ENCODE results near the gene KCNG2.

Gene KCNG2

DNA sequence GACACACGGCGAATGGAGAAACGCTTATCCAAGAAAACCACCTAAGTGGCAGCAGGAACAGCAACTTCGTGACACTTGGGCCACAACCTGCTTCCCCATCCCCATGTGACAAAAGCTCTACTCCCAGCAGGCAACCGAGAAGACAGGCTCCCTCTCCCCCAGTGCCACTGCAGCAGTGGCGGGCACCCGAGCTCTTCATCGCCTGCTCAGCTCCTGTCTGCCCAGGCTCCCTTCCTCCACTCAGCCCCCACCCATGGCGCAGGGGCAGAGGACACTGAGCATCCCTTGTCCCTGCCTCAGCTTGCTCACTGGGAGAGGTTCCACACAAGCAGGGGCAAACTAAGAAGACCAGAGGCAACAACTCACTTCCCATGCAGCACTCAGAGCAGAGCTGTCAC is 130.8 kb downstream of the KCNG2 start:
- DNase-seq = no peak

DNA sequence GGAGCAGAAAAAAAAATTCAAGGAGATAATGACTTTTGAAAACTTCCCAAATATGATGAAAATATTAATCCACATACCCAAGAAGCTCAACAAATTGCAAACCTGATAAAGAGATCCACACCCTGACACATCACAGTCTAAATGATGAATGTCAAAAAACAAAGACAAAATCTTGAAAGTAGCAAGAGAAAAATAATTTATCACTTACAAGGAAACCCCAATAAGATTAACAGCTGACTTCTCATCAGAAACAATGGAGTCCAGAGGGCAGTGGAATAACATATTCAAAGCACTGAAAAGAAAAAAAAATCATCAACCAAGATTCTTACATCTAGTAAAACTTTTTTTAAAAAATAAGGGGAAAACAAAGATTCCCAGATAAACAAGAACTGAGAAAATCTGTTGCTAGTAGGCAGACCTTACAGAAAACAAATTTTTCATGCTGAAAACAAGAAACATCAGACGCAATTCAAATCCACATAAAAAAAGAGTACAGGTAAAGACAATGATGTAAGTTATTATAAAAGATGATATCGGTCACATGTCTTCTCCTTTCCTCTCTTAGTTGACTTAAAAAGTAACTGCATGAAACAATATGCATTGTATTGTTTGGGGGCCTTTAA is 132.4 kb downstream of the KCNG2 start:
- DNase-seq = no peak

DNA sequence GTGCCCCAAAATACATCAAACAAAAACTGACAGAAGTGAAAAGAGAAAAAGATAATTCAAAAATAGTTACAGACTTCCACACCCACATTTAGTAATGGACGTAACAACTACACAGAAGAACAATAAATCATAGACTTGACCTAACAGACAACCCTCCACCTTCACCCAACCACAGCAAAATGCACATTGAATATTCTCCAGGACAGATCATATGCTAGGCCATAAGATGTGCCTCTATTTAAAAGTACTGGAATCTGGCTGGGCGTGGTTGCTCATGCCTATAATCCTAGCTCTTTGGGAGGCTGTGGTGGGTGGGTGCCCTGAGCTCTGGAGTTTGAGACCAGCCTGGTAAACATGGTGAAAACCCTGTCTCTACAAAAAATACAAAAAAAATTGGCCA is 133.7 kb downstream of the KCNG2 start:
- no peak for DNase-seq

DNA sequence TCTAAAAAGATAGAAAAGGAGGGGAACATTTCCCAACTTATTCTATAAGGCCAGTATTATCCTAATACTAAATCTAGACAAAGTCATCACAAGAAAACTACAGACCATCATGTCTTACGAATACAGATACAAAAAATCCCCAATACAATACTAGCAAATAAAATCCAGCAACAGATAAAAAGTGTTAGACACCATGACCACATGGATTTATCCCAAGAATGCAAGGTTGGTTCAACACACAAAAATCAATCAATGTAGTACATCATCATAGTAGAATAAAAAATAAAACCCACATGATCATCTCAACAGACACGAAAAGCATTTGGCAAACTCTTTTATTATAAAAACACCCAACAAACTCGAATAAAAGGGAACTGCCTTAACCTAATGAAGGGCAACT is 135.2 kb downstream of the KCNG2 start:
- no peak for DNase-seq

DNA sequence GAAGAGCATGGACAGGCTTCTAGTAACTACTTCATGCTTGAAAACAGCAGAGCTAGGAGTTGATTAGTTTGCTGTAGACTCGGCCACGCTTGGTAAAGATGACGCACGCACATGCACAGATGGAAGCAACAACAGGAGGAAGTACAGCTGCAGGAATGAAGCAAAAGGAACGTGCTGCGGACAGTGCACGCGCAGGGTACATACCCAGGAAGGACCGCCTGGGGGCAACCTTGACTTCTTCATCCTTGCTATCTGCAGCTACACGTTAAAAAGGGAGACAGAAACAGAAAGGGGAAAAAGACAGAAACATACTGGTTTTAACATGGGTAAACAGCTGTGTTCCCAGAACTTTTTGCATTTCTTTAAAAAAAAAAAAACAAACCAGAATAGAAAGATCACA is 136.0 kb downstream of the KCNG2 start:
- DNase-seq = no peak

DNA sequence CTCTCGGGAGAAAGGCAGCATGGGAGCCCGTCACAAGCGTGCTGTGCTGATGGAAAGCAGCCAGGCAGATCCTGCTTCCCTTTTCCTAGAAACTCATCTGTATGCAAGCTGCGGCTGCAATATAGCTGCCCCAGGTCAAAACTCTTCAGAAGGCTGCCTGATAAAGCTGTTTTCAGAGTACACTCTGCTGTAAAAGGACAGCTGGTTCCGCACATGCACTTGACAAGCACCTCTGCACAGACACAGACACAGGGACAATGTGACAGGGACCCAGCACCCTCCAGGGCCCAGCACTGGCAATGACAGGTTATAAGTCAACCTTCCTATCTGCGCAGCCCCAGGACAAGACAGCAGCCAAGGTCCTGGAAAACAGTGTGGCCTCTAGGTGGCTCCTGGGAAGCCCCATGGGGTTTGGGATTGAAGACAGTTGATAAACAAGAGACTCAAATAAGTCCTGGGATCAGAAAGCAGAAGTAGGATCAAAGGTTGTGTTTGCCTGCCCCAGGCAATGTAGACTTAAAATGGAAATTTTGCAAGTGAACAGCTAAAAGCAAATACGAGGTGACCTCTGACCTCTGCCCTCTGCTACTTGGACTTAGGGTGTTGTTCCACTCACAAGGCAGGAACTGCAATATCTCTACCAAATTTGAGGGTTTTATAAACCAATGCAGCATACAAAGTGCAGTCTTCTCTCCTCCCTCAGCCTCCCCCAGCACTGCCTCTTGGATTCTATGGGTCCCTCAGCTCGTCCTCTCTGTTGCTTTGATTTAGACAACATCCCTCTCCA is 136.8 kb downstream of the KCNG2 start:
- no peak for DNase-seq

DNA sequence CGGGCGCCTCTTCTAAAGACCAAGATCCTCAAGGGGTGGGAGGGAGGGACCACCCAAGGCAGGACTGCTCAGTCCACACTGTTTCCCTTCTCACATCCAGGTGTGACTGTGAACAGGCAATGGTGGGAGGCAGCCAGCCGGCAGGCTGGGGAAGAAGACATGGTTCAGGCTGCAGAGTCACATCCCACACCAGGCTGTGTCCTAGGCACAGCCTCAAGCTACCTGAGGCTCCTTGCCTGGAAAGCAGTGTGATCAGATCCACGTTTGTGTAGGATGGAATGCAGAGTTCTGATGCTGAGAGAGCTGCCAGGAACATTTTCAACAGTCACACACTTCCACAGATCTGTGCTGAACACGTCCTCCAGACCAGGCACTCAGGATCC is 137.4 kb downstream of the KCNG2 start:
- DNase-seq = no peak

DNA sequence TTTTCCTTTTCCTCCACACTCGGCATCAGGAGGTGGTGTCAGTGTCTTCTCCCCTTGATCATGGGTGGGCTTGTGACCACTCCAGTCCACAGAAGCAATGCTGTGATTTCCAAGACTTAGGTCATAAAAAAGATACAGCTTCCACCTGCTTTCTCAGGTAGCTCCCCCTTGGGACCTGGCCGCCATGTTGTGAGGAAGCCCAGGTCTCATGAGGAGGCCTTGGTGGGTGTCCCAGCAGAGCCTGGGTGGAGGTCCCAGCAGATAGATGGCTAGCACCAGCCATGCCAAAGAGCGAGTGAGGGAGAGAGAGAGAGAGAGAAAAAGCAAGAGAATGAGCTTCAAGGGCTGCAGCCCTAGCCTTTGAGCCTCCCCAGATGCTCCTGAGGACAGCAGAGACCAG is 137.8 kb downstream of the KCNG2 start:
- no peak for DNase-seq

DNA sequence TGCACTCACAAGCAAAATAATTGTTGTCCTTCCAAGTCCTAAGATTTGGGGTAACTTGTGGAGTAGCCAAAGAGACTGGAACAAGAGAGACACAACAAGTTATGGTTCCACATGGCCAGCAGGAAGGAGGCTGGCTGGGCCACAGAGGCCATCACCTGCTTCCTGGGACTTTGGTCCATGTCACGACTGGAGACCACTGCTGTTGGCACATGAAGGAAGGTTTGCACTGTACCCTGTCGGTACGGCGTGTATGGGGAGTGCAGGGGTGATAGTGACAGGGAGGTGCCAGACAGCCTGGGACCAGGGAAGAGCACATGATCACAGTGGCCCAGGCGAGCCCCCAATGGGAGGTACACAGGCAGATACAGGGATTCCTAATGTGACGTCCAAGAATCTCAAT is 138.2 kb downstream of the KCNG2 start:
- DNase-seq = no peak

DNA sequence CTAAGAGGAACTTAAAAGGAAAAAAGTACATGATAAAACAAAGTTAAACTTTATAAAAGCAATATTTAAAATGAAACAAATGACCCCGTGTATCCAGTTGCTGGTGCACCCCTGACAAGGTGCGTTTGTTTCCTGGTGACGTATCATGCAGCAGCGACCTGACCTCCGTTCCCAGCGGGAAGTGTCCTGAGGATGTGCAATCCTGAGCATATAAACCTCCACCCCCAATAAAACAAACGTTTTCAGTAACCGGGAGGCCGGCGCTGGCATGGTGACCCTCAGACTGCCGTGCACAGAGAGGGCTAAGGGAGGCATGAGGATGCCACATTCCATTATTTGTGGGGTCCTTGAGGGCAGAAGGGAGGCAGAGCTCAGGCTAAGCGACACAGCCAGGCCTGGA is 138.9 kb downstream of the KCNG2 start:
- DNase-seq = no peak

DNA sequence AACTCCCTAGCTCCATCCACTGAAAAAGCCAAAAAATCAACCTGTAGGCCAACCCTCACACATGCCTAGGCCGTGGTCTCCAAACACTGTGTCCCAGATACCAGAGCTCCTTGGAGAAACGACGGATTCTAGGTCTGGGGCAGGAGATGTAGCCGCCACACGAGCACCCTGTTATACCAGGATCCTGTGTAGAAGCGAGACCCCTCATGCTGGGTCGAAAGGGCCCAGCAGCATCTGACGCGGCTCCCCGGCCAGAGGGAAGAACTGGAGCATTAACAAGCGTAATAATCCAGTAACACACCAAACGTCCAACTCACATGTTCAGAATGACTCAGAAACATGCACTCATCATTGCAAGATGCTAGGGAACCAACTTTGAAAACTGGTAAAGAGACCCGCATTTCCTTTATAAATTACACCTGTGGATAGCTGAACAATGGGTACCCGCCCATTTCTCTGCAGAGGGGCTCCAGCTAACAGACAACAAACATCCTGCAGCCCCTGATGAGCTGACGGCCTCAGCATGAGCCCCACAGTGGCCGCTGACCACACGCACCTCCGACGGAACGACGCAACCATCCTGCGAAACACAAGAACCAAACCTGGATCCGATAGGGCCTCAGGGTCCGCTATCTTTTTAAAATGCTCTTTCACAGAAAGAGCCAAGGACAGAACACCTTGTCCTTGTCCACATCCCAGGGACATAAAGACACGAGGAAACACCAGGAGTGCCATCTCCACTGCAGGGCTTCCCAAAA is 139.5 kb downstream of the KCNG2 start:
- DNase-seq = no peak

DNA sequence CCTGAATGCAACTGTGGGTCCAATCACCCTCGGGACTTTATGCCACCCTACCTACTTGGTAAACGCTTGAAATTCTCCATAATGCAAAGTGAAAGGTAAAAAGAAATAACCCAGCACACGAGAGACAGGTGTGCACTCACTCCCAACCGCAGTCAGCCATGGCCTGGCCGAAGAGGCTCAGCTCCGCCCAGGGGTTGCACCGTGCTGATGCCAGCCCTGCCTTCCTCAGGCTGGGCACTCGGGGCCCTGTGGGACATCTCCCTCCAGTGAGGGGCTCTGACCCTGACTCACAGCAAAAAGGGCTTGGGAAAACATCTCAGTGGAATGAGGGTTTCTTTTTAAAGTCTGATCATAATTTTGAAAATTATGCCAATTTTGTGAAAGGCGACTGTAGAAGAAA is 140.5 kb downstream of the KCNG2 start:
- no peak for DNase-seq

DNA sequence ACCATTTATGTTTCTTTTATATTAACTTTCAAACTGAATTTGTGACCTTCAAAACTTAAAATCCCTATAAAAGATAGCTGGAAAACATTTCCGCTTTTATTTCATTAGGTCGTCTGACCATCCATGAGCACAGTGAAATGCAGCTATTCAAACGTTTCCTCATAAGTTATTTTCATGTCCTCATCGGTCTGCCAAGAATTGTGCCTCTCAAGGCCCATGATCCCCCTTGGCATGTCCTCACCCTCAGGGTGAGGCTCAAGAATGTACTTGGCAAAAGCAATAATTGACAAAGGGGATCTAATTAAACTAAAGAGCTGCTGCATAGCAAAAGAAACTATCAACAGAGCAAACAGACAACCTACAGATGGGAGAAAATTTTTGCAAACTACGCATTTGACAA is 141.4 kb downstream of the KCNG2 start:
- no peak for DNase-seq

DNA sequence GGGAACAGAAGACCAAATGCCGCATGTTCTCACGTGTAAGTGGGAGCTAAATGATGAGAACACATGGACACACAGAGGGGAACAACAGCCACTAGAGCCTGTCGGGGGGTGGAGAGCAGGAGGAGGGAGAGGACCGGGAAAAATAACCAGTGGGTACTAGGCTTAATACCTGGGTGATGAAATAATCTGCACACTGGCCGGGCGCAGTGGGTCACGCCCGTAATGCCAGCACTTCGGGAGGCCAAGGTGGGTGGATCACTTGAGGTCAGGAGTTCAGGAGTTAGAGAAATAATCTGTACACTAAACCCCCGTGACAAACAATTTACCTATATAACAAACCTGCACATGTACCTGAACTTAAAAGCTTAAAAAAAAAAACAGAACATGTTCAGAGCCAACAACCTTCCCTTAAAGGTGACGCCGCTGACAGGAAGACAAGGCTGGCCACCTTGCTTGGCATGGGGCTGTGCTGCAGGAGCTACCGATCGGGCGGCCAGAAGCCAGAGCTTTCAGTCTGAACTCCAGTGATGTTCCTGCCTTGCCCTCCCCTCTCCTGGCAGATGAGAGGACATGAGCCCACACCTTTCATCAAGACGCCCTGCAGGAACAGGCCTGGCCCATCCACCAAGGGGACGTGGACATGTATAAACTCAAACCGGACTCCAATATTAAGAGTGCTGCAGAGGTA is 142.5 kb downstream of the KCNG2 start:
- DNase-seq = no peak

DNA sequence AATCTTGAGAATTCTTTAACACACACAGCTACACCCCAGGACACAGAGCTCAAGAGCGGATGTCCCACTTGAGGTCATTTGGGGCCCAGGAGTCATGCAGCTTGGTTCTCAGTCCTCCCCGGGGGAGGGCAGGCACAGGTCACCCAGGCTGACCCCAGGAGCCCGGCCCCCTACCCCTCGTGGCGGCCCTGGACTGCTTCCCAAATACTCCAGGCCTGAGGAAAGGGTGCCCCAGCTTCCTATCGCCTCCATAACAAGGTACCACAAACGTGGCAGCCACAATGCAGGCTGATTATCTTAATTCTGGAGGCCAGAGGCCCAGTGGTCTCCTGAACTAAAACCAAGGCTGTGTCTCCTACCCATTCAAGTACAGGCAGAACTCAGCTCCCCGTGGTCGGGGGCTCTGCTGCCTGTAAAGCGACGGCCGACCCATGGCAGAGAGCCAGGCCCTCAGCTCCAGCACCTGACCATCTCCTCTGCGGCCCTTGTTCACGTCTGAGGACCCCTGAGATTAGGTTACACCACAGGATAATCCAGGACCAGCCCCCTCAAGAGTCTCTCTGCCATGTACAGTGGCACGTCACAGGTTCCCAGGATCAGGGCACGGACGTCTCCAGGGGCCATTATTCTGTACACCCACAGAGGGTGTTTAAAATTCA is 143.2 kb downstream of the KCNG2 start:
- no peak for DNase-seq

DNA sequence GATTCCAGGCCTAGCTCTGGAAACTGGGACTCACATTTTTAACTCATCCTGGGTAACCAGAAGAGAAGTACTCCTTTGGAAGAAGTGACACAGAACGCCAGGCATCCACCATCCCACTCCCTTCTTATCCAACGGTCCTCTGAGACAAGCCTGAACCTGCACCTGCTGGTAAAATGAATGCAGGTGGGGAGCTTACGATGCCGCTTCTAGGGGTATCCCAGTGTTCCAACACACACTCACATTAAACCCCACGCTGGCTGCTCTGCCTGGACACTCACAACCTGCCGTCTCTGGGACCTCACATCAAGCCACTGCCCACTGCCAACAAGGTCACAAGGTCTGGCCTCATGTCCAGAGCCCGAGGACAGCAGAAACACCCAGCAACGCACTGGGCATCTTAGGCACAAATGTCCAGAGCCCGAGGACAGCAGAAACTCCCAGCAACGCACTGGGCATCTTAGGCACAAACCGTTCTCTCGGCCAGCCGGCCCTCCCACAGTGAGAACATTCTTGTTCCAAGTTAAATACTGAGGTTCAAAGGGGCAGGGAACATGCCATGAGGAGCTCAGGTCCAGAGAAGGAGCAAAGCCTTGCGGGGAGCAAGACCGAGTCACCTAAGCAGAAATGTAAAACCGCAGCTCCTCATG is 143.9 kb downstream of the KCNG2 start:
- no peak for DNase-seq

DNA sequence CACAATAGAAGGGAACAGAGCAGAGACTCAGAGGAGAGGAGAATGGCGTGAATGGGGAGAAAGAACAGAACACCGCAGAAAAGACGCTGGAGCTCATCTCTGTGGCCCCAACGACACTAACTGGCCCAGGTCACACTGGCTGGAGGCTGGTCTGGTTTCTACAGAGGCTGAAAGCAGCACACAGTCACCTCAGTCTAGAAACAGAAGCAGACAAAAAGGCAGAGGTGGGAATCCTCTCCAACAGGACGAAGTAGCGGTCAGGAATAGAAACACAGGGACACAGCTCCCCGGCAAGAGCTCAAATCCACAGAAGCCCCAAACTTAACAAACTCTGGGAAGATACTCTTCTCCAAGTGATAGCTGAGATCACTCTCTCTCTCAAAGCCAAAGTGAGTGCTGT is 144.5 kb downstream of the KCNG2 start:
- no peak for DNase-seq

DNA sequence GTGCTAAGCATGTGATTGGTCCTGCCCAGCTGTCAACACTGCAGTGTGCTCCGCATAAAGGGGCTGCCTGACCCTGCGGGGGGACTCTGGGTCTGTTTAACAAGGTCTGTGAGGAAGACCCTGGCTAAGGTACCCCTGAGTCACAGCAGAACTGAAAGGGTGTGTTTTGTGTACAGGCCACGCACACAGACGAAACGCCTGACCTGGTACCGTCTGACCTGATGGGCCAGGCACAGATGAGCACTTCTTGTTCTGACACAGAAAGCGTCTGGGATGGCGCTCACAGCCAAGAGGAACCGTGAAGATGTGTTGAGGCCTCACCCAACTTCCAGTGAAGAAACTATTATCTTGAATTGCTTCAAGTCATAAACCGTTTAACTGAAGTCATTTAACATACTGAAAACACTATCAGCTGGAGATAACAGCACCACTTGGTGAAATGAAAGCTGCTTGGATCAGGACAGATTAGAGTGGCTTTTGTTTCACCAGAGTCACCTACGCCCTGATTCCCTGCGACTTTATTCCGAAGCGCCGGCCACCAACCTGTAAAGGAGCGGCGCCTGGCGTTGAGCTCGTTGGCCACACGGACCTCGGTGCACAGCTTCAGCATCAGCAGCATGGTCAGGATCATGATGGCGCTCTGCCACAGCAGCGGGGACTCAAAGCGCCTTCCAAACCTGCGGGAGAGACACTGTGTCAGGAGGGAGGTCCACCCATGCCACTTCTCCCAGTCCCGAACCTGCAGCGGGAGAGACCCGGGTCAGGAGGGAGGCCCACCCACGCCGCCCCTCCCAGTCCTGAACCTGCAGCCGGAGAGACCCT is 145.3 kb downstream of the KCNG2 start:
- no peak for DNase-seq

DNA sequence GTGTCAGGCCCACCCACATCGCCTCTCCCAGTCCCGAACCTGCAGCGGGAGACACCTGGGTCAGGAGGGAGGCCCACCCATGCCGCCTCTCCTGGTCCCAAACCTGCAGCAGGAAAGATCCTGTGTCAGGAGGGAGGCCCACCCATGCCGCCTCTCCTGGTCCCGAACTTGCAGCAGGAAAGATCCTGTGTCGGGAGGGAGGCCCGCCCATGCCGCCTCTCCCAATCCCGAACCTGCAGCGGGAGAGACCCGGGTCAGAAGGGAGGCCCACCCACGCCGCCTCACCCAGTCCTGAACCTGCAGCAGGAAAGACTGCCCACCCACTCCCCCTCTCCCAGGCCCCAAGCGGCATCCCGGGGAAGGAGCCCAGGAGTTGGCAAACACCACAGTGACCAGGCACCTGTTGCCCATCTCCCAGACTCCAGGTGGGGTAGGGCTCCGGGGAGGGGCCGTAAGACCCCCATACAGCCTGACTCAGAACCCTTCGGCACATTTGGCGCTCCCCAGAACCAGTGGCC is 145.9 kb downstream of the KCNG2 start:
- DNase-seq = no peak

DNA sequence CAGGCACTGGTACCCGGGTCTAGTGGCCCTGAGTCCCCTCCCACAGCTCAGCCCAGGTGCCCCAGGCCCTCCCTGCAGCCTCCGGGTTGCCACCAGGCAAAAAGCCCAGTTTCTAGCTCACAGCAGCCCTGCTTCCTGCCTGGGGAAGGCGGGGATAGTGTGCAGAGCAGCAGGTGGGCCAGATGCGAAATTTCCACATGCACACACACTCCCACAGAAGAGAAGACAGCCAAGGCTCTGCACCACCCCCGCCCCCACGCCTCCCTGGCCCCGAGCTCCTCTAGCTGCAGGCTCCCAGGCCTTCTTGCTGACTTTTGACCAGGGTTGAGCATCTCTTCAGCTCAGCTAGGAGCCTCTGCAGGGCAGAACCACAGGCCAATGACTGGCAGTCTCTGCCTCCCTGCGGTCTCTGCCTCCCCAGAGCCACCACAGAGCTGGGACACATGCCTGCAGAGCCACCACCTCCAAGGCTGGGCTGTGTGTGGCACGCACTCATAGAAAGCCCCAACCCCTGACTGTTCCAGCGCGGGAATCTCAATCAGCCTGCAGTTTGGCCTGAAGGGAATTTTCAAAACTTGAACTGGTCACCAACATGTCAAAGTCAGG is 146.5 kb downstream of the KCNG2 start:
- no peak for DNase-seq

DNA sequence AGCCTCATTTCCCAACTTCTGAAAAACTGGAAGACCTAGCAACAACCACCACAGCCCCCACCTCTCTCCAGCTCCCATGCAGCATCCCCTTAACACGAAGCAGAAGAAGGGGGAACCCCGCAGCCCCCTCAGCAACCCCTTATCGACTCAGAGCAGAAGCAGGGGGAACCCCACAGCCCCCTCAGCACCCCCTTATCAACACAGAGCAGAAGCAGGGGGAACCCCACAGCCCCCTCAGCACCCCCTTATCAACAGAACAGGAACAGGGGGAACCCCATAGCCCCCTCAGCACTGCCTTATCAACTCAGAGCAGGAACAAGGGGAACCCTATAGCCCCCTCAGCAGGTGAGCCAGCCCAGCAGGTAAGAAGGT is 147.0 kb downstream of the KCNG2 start:
- DNase-seq = no peak

Data from NCI-H446 treated with DMSO at 0.1 percent for 48 hours (cell line).